ENCODE data around the gene CERS4. TPM values are rescaled to one million over a fixed set of nuclear protein-coding genes. Genes with fewer than 3 reads are reported as not detected.
"Not testable (repeated sequence)": the region's sequence is repeated elsewhere in the genome, so short reads cannot be mapped to it uniquely, and the experiment has no call there.

Gene CERS4
- total RNA-seq, 4 donors from 2014 or later = 2.1 to 4.0 (median 2.7) TPM

DNA sequence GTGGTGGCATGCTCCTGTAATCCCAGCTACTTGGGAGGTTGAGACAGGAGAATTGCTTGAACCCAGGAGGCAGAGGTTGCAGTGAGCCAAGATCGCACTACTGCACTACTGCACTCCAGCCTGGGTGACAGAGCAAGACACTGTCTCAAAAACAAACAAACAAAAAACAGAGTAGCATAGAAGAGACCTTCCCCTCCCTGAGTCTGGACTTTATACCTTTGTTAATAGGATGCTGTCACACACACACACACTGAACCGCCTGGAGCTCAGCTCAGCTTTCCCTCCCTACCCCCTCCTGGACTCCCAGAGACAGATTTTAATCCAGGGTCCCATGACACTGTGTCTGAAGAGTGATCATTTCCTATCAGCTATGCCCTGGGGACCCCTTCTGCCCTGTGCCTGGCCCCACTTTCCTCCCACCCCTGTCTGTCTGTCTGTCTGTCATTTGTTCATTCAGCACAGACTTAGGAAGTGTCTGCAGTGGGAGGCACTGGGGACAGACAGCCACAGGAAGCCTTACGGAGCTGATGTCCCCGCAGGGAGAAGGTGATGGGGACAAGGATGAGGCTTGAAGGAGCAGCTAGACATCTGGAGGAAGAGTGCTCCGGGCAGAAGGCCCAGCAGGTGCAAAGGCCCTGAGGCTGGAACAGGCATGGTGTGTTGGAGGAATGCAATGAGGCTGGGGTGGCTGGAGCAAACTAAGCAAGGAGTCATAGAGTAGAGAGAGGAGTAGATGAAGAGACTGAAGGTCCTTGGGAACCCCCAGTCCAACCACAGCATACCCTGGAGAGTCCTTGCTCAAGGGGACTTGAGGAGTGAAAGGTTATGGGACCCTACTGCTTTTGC lies 4.9 kb downstream of the CERS4 start:
- H3K4me3 ChIP-seq = no peak overlapping the region
- ATAC-seq (no peak), DNase-seq (no peak)
- no peaks in the 10 kb centered on the region for H3K36me3 ChIP-seq
- intact Hi-C loops (cut with DNase I; ENCODE audit: low total_unique reads) (no loop called here), in situ Hi-C loops (cut with MboI; ENCODE audit: low sequenced_read_pairs in 4 of 4) (no loop called here)
- H3K27ac ChIP-seq = no peak overlapping the region
- no peaks in the 10 kb centered on the region for H3K9me3 ChIP-seq
- no peaks in the 10 kb centered on the region for H3K4me1 ChIP-seq
- TF ChIP-seq, protein P1, sequence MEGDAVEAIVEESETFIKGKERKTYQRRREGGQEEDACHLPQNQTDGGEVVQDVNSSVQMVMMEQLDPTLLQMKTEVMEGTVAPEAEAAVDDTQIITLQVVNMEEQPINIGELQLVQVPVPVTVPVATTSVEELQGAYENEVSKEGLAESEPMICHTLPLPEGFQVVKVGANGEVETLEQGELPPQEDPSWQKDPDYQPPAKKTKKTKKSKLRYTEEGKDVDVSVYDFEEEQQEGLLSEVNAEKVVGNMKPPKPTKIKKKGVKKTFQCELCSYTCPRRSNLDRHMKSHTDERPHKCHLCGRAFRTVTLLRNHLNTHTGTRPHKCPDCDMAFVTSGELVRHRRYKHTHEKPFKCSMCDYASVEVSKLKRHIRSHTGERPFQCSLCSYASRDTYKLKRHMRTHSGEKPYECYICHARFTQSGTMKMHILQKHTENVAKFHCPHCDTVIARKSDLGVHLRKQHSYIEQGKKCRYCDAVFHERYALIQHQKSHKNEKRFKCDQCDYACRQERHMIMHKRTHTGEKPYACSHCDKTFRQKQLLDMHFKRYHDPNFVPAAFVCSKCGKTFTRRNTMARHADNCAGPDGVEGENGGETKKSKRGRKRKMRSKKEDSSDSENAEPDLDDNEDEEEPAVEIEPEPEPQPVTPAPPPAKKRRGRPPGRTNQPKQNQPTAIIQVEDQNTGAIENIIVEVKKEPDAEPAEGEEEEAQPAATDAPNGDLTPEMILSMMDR (IDR thresholded peaks at IDR 0.05 in 4 of 5, conservative IDR thresholded peaks at IDR 0.05 in 1 of 5) = no peak
- no peak for TF ChIP-seq POLR2A (IDR thresholded peaks at IDR 0.05)
- peaks cover 0 to 7% (median 7%) of the 10 kb centered on the region in 3 donors for H3K27me3 ChIP-seq

DNA sequence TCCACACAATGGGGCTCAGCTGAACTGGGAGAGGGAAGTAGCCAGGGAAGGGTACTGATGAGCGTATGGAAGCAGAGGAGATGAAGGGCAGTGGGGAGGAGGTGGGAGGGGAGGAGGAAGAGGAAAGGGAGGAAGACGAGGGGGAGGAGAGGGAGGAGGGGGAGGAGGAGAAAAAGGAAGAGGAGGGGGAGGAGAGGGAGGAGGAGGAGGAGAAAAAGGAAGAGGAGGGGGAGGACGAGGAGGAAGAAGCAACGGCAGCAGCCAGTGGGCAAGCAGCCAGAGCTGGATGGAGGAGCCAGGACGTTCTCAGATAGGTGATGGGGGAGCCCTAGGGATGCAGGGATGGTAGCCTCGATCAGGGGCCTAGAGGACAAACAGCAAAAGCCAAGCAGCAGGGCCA lies 5.6 kb downstream of the CERS4 start:
- TF ChIP-seq, protein P1 (IDR thresholded peaks at IDR 0.05 in 4 of 5, conservative IDR thresholded peaks at IDR 0.05 in 1 of 5) = no peak
- TF ChIP-seq POLR2A (IDR thresholded peaks at IDR 0.05) = no peak
- no peaks in the 10 kb centered on the region for H3K36me3 ChIP-seq
- DNase-seq = no peak
- intact Hi-C loops (cut with DNase I; ENCODE audit: low total_unique reads) = no loop called here
- H3K4me3 ChIP-seq = no peak overlapping the region
- in situ Hi-C loops (cut with MboI; ENCODE audit: low sequenced_read_pairs in 4 of 4) = no loop called here
- ATAC-seq = no peak
- no peak overlapping the region for H3K27ac ChIP-seq
- no peaks in the 10 kb centered on the region for H3K4me1 ChIP-seq
- no peaks in the 10 kb centered on the region for H3K9me3 ChIP-seq
- H3K27me3 ChIP-seq = peaks cover 0 to 3% (median 2%) of the 10 kb centered on the region in 3 donors

DNA sequence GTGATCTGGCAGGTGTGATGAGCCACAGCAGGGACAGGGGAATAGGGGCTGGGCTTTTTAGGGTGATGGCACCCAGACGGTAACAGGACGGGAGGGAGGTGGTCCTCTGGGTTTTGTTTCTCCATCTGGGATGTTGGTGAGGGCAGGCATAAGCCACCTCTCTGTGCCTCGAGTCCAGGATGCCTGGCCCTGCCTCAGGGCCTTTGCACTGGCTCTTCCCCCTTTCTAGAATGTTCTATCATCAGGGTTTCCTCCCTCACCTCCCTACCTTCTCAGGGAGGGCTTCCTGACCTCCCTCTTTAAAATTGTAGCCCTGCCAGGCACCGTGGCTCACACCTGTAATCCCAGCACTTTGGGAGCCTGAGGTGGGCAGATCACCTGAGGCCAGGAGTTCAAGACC lies 6.6 kb downstream of the CERS4 start:
- ATAC-seq = no peak
- Histone ChIP-seq H3K27ac (no peak overlapping the region), H3K4me3 (no peak overlapping the region), H3K36me3 (no peaks in the 10 kb centered on the region), H3K4me1 (no peaks in the 10 kb centered on the region), H3K9me3 (no peaks in the 10 kb centered on the region), H3K27me3 (no peaks in the 10 kb centered on the region)
- intact Hi-C loops (cut with DNase I; ENCODE audit: low total_unique reads) = no loop called here
- in situ Hi-C loops (cut with MboI; ENCODE audit: low sequenced_read_pairs in 4 of 4) = no loop called here
- no peak for DNase-seq
- TF ChIP-seq, protein P1 (IDR thresholded peaks at IDR 0.05 in 4 of 5, conservative IDR thresholded peaks at IDR 0.05 in 1 of 5) = no peak
- TF ChIP-seq POLR2A (IDR thresholded peaks at IDR 0.05) = no peak

DNA sequence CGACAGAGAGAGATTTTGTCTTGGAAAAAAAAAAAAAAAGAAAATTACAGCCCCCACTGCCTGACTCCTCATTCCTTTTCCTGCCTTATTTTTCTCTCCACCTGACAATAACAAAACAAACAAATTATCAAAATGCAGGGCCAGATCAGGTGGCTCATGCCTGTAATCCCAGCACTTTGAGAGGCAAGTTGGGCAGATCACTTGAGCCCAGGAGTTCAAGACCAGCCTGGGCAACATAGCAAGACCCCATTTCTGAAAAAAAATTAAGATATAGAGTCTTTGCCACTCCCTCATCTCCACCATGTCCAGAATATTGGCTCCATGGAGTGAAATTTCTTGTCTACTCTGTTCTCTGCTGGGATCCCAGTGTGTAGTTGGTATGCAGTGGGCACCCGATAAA lies 7.2 kb downstream of the CERS4 start:
- DNase-seq (no peak), ATAC-seq (no peak)
- Histone ChIP-seq H3K27me3 (no peaks in the 10 kb centered on the region), H3K4me1 (no peaks in the 10 kb centered on the region), H3K36me3 (no peaks in the 10 kb centered on the region), H3K9me3 (no peaks in the 10 kb centered on the region), H3K27ac (no peak overlapping the region), H3K4me3 (no peak overlapping the region)
- TF ChIP-seq POLR2A (IDR thresholded peaks at IDR 0.05) = no peak
- TF ChIP-seq, protein P1 (IDR thresholded peaks at IDR 0.05 in 4 of 5, conservative IDR thresholded peaks at IDR 0.05 in 1 of 5) = no peak
- in situ Hi-C loops (cut with MboI; ENCODE audit: low sequenced_read_pairs in 4 of 4) (no loop called here), intact Hi-C loops (cut with DNase I; ENCODE audit: low total_unique reads) (no loop called here)

DNA sequence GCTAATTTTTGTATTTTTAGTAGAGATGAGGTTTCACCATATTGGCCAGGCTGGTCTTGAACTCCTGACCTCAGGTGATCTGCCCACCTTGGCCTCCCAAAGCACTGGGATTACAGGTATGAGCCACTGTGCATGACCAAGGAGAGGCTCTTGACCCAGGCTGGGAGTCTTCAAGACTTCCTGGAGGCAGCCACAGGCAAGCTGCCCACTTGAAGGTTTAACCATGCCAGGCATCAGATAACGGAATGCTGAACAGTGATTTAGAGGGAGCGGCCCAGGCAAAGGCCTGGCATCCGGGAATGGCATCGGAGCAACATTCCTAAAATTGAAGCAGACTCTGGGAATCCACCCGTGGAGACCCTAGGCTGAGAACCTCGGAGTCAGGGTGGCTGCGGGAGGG lies 9.0 kb downstream of the CERS4 start:
- DNase-seq; H3K4me3 ChIP-seq; H3K36me3 ChIP-seq; in situ Hi-C loops (cut with MboI; ENCODE audit: low sequenced_read_pairs in 4 of 4); H3K9me3 ChIP-seq; H3K27ac ChIP-seq; ATAC-seq; H3K4me1 ChIP-seq; H3K27me3 ChIP-seq; intact Hi-C loops (cut with DNase I; ENCODE audit: low total_unique reads): not testable (repeated sequence)

Measured in gastrocnemius medialis (tissue), 4 donors.